H1 (cell line): ENCODE measurements around the gene PLXNA4. TPM values are rescaled to one million over a fixed set of nuclear protein-coding genes. Genes with fewer than 3 reads are reported as not detected.

Experiments
- ATF3 ChIP-seq: IDR thresholded peaks from 2 replicates; pipeline ENCODE4 v1.6.1; 2011; ENCODE audit warnings: low read depth, mild to moderate bottlenecking, low read length; ENCODE audit not compliant: insufficient read depth
- BRCA1 ChIP-seq: IDR thresholded peaks from 2 replicates; pipeline ENCODE4 v1.6.1; 2012; ENCODE audit warnings: low read depth, low read length, improper control_type of control experiment
- CTCF ChIP-seq, 3 experiments: IDR thresholded peaks; 1 replicate in 2 of 3; 2 replicates in 1 of 3; pipeline versions ENCODE4 v1.5.1 to v1.6.1; 2011; ENCODE audit warnings: low read length in 3 of 3, mild to moderate bottlenecking in 3 of 3, inconsistent platforms in 2 of 3, low read depth in 1 of 3, moderate library complexity in 1 of 3; ENCODE audit not compliant: insufficient read depth in 1 of 3; ENCODE audit errors: control extremely low read depth in 1 of 3
- GTF2F1 ChIP-seq: IDR thresholded peaks from 2 replicates; pipeline ENCODE4 v1.6.1; 2012; ENCODE audit warnings: low read depth, low read length, improper control_type of control experiment, borderline replicate concordance
- RAD21 ChIP-seq, 2 experiments: IDR thresholded peaks in 1 of 2; conservative IDR thresholded peaks in 1 of 2; 2 replicates each; pipeline ENCODE4 v1.6.1; 2011; ENCODE audit warnings: low read depth in 2 of 2, low read length in 2 of 2, improper control_type of control experiment in 1 of 2, inconsistent platforms in 1 of 2, mild to moderate bottlenecking in 1 of 2, moderate library complexity in 1 of 2
- RNF2 ChIP-seq: fragments of 200-900, 300-1000 bp; sonication (generic); IDR thresholded peaks from 2 replicates; pipeline ENCODE4 v1.7.1; 2016; ENCODE audit warnings: borderline replicate concordance, low read depth, mild to moderate bottlenecking, antibody characterized with exemption, low read length; ENCODE audit not compliant: poor library complexity, severe bottlenecking; ENCODE audit errors: missing control alignments
- SIN3A ChIP-seq, 2 experiments: IDR thresholded peaks in 1 of 2; conservative IDR thresholded peaks in 1 of 2; 2 replicates each; pipeline ENCODE4 v1.6.1; 2011 to 2012; ENCODE audit warnings: low read length in 2 of 2, improper control_type of control experiment in 1 of 2, low read depth in 1 of 2, mild to moderate bottlenecking in 1 of 2
- SP2 ChIP-seq: IDR thresholded peaks from 2 replicates; pipeline ENCODE4 v1.6.1; 2012; ENCODE audit warnings: mild to moderate bottlenecking, low read length, inconsistent platforms
- TAF1 ChIP-seq: IDR thresholded peaks from 2 replicates; pipeline ENCODE4 v1.6.1; 2011; ENCODE audit warnings: mild to moderate bottlenecking, low read depth, low read length
- TBP ChIP-seq: IDR thresholded peaks from 2 replicates; pipeline ENCODE4 v1.6.1; 2011; ENCODE audit warnings: low read depth, low read length, improper control_type of control experiment
- TEAD4 ChIP-seq: IDR thresholded peaks from 2 replicates; pipeline ENCODE4 v1.6.1; 2012; ENCODE audit warnings: low read depth, low read length, inconsistent platforms, mixed read lengths
- YY1 ChIP-seq: IDR thresholded peaks from 2 replicates; pipeline ENCODE4 v1.6.1; 2011; ENCODE audit warnings: low read depth, mild to moderate bottlenecking, low read length
- polyA plus RNA-seq, 7 experiments: library from polyadenylated mRNA; depleted of rRNA in 3 of 7; stranded (reverse) in 5 of 7; unstranded in 2 of 7; fragments of >200 nt in 5 of 7; fragments of 200-250 nt in 2 of 7; gene quantifications; 1 replicate in 5 of 7; 2 replicates in 1 of 7; 4 replicates in 1 of 7; pipeline versions ENCODE4 v1.2.1 to v1.2.3, GENCODE V29; 2011 to 2013; ENCODE audit warnings: missing spikeins in 2 of 7, mixed read lengths in 2 of 7
- total RNA-seq: library from RNA; stranded (reverse); fragmentation: NEBNext Ultra II Directional; extraction: Animal tissue kit (Norgen Biotek cat#: 25700); gene quantifications from 2 replicates; pipeline ENCODE4 v1.2.1, GENCODE V29; 2021

The PLXNA4 gene
- total and polyA plus RNA-seq, 2 of the 8 experiments (the other 6 are each of a cell fraction or from before 2014, with no cell fraction given) = 0.76 to 0.79 TPM

GRCh38 chr7:132575419-132575981, 770 bp downstream of the PLXNA4 start (continued):
- TF ChIP-seq RAD21 (IDR thresholded peaks at IDR 0.05 in 1 of 2, conservative IDR thresholded peaks at IDR 0.05 in 1 of 2; ENCODE audit: low read depth in 2 of 2, low read length in 2 of 2) (peak; percentile 30 to 34; a peak in 3 of 4 replicates), ATF3 (no peak), TEAD4 (no peak), SIN3A (conservative IDR thresholded peaks at IDR 0.05 in 1 of 2, IDR thresholded peaks at IDR 0.05 in 1 of 2; ENCODE audit: low read depth in 1 of 2, low read length in 2 of 2) (no peak), BRCA1 (no peak), RNF2 (peak; percentile 78), CTCF (IDR thresholded peaks at IDR 0.05; ENCODE audit: control extremely low read depth in 1 of 3, insufficient read depth in 1 of 3, low read depth in 1 of 3, low read length in 3 of 3) (peak in 1 of 3 experiments; percentile 13; a peak in 1 of 4 replicates), TAF1 (no peak), YY1 (no peak), SP2 (no peak), TBP (no peak), GTF2F1 (no peak)
